ENCODE data around the gene ADCY5.

The ADCY5 gene

DNA sequence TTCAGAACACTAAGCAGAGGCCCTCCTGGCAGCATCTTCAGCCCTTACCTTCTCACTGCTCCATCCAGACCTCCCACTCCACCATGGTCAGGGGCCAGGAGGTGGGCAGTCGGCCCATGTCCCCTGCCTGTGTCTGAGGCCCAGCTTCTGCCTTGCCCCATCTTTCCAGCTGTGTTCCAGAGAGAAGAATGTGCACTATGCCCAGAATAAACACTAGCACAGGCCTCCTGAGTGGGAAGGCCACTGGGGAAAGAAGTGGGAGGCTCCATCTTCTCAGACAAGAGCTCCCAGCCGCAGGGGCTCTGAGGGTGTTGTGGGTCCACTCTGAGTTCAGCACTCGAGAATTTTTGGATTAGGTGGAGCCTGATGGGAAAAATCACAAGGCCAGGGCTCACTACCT is 44.5 kb downstream of the ADCY5 start:
- DNase-seq: no peak

DNA sequence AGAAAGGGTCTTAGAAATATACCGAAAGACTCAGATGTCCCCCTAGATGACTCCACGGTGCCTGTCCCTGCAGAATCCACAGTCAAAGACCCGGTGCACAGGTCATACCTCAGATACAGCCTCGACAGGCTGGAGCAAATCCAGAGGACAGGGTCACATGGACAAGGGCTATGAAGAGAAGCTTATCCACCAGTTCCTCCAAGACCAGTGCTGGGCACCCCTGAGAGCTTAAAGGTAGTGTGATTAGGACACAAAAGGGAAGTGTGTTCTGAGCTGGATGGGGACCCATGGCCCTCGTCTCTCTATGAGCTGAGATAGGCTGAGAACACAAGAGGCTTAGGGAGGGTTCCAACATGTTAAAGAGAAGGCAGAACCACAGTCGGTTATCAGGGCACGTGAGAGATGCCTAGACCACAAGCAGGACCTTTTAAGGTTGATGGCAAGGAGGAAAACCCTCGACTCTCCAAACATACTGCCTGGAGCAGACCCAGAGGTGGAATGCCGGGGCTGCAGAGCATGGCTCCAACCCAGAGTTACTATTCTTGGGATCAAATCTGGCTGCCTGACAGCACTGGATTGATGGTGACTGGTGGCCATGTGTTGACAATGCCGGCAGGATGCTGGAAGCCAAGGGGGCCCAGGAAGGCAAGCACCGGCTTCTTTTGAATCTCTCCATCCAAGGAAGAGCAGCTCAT is 46.9 kb downstream of the ADCY5 start:
- no peak for DNase-seq

DNA sequence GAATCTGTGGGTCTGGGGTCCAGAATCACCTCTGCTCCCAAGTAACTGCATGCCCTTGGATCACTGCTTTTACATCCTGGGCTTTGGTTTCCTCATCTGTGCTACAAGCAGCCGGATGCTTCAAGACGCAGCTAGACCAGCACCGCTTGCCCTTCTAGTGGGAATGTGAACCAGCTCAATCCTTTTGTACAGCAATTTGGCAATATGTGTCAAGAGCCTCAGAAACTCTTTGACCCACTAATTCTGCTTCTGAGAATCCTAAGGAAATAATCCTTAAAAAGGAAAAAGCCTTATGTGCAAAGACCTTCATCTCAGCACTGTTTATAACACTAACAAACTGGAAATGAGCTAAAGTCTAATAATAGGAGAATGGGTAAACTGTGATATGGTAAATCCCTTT is 48.7 kb downstream of the ADCY5 start:
- no peak for DNase-seq

DNA sequence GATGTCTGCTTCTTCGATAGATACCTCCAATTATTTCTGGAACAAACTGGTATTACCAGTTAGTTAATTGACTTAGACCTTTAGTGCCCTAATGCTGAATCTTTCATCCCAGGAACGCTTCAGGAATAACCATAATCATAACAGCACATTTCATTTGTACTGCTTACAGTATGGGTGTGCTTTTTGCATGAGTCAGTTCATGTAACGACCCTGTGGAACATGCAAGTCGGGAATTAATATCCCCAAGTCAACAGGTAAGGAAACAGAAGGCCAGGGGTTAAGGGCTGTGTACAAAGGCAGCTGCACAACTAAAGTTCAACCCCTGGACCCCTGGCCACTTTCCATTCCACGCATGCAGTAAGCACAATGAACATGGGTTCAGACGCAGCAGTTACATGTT is 49.2 kb downstream of the ADCY5 start:
- no peak for DNase-seq

DNA sequence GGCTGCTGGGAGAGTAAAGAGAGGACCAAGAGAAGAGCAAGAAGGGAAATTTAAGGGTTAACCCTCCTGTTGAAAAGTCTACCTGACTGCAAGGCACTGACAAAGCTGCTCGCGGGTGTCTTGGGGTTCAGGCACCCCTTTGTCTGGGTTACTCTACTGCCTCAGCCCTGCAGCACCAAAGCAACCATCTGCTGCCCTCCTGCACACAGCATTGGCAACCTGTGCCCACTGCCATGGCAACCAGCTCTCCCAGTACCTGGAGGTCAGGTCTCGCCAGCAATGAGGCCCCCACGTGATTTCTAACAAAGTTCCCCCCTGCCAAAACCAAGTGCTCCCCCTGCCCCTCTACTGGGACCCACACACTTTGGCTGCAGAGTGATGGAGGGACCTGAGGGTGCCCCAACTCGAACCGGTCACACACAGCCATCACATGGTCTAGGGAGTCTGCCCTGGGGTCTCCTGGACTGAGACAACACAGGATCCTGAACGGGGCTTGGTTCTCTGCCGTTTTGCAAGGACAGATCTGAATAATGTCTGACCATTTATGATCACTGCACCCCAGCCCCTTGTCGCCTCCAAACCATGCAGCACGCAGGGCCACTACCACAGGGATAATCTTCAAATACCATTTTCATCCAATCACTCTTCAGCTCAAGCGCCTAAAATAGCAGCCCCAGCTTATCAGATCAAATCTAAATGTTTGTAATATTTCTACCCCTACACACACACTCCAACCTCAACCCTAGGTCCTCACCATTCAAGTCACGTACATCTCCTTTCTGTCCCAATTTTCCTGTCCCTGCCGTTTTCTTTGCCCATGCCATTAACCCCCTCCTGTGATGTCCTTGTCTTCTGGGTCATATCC is 50.7 kb downstream of the ADCY5 start:
- no peak for DNase-seq

DNA sequence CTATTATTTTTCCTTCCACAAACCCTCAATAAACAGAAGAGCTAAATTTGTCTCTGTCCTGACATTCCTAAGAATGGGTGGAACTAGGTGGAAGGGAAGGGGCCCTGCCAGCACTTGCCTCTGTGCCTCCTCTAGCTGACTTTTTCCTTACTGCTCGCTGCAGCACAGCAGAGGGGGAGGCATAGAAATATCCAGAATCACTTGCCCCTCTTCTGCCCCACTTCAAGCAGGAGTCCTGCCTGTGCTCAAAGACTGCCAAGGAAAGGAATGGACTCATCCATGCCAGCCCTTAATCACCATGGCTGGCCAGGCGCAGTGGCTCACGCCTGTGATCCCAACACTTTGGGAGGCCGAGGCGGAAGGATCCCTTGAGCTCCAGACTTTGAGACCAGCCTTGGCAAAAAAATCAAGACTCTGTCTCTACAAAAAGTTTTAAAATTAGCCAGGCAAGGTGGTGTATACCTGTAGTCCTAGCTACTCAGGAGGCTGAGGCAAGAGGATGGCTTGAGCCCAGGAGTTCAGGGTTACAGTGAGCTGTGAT is 51.8 kb downstream of the ADCY5 start:
- DNase-seq: no peak

DNA sequence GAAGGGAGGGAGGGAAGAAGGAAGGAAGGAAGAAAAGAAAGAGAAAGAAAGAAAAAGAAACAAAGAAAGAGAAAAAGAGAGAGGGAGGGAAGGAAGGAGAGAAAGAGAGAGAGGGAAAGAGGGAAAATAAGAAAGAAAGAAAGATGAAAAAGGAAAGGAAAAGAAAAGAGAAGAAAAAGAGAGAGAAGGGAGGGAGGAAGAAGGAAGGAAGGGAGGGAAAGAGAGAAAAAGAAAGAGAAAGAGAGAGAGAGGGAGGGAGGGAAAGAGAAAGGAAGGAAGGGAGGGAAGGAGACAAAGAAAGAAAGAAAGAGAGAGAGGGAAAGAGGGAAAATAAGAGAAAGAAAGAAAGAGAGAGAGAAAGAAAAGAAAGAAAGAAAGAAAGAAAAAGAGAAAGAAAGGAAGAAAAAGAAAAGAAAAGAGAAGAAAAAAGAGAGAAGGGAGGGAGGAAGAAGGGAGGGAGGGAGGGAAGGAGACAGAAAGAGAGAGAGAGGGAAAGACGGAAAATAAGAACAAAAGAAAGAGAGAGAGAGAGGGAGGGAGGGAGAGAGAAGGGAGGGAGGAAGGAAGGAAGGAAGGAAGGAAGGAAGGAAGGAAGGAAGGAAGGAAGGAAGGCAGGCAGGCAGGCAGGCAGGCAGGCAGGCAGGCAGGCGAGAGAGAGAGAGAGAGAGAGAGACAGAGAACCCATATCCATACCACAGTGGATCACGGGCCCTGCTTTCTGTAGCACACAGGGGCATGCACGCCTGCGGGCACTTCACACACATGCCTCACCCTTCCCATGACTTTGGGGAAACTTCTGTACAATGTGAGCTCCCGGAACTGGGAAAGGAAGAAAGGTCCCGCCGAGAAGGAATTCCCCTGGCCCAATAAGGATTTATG is 52.5 kb downstream of the ADCY5 start:
- no peak for DNase-seq

DNA sequence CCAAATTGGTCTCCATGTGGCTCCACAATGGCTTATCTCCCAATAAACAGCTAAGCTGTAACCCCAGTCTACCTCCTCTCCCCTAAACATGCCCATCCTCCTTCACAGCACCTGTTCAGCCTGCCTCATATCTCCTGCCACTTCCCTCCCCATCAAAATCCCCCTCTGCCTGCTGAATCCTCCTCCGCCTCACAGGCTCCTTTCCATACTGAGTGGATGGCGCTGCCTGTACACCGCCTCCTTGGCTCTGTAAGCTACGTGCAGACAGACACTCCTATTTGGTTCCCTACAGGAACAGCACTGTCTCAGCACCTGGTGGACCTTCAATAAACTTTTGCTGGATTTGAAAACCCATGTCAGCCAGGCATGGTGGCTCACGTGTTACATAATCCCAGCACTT is 53.7 kb downstream of the ADCY5 start:
- no peak for DNase-seq

DNA sequence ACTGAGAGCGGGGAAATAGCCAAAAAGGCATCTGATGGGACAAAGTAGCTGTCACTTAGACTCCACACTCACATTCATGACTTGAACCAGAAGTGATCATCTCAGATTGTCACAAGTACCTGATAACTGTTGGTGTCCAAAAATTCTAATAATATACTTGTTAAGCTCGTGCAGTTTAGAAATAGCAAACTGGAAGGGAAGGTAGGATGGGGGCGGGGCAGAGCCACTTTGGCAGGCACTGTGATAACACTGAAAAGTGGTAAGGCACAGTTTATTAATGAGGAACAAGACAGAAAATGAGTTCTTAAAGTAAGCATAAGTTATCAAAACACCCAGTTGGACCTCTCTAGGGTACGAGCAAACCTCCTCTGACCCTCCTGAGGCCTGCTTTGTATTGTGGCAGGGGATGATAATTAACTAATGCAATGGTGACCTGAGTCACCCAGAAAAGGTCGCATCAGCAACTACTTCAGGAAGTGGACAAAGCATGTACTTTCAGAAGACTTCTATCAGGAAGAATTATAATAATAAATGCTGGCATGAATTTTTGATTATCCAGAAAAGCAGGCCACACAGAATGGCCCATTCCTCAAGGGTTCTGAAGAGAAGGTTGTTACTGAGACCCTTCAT is 54.4 kb downstream of the ADCY5 start:
- no peak for DNase-seq

DNA sequence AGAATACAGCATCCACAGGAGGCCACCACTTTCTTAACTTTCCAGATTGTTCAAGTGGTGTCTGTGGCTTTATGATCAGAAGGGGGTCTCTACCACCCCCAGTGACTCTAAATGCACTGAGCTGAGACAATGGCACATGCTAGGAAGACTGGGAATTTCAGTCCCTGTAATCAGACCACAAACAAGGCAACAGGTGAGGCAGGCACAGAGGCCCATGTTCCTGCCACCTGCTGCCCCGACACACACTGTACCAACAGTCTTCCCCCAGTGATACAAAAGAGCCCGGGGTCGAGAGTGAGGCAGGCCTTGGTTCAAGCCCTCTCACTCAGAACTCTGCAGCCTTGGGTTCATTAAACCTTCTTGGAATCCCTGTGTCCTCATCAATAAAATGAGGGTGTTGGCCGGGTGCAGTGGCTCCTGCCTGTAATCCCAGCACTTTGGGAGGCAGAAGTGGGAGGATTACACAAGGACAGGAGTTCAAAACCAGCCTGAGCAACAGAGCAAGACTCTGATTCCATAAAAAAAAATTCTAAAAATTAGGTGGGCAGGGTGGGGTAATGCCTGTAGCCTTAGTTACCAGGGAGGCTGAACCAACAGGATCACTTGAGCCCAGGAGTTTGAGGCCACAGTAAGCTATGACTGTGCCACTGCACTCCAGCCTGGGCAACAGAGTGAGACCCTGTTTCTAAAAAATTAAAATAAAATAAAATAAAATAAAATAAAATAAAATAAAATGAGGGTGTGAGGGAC is 55.8 kb downstream of the ADCY5 start:
- DNase-seq: peak; percentile 24

DNA sequence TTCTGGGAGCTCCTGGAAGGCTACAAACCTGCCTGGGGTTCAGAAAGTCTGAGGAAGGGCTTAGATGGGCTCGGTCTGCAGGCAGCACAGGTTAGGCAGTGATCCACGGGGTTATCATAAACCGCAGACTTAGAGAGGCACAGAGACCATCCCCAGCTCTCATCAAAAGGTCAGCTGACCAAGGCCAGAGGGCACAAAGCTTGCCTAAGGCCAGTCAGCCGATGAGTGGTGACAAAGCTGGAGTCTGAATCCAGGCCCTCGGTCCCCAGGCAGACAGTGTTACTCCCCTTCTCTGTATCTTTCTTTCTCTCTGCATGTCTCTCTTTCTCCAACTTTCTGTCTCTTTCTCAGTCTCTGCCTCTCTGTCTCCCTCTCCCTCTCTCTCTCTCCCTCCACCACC is 56.5 kb downstream of the ADCY5 start:
- no peak for DNase-seq

DNA sequence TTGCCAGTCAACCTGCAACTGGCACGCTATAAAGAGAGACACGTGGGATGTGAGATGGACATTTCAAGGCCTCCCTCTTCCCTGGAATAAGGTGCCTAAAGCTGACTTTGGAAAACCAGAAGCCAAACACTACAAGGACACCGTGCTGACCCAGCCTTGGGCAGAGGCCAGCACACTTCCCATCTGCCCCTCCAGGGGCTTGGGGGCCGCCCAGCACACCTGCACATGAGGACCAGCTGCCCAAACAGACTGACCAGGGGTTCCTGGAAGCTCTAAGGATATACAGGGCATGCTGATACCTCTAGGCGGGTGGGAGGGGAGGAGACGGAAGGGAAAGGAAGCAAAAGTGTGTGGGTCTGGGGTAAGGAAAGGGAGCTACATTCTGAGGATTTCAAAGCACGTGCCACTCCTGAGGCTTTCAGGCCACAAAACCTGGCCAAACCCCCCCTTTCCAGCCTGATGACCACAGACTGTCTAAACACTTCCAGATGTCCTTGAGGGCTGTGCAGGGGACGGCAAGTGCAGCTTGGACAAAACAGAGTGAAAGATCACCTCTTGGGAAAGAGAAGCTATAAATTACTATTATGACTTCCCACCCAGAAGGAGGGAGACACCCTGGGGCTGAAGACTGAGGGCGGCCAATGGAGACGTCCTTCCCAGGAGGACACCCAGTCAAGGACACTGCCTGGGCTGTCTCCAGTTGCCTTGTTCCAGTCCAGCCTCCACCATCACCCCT is 57.9 kb downstream of the ADCY5 start:
- DNase-seq: peak; percentile 37

DNA sequence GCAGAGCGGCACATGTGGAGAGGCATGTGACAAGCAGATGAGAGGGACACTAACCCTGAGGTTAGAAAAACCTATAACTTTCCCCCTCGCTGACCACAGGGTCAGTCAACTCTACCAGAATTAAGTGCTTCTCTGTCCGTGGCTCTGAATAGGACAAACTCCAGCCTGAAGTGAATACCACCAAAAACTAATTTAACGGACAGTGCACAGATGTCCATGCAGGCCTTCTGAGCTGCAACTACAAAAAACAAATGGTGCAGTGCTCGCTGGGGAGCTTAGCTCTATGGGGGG is 59.3 kb downstream of the ADCY5 start:
- DNase-seq: no peak

DNA sequence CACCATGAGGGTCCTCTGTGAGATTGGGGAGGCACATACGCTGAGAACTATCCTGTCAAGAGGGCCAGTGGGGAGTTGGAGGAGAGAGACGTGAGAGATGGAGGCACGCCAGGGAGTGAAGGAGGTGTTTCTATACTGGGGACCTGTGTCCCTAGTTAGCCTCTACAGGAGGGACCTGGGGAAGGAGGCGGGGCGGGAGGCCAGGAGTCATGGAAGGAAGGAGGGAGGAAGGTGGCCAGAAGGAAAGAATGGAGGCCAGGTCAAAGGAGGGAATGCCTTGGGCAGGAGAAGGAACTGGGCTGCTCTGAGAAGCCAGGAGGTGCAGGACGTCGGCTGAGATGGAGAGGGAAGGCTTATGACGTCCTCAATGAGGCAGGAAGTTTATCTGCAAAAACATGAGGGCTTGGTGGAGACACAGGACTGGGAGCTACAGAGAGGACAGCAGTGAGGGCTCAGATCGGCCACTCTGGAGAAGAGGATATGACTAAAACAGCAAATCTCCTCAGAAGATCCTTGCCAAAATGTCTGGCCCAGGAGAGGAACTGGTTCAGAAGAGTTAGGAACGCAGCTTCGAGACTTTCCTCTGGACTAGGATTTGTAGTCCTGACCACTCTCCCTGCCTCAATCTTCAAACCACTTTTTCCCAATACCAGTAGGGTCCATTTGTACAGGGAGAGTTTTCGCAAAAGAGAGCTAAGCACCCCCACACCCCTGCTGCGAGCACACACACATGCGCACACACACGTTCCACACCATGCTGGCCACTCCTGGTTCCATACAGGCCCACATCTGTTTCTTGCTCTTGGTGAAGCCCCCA is 59.9 kb downstream of the ADCY5 start:
- no peak for DNase-seq

DNA sequence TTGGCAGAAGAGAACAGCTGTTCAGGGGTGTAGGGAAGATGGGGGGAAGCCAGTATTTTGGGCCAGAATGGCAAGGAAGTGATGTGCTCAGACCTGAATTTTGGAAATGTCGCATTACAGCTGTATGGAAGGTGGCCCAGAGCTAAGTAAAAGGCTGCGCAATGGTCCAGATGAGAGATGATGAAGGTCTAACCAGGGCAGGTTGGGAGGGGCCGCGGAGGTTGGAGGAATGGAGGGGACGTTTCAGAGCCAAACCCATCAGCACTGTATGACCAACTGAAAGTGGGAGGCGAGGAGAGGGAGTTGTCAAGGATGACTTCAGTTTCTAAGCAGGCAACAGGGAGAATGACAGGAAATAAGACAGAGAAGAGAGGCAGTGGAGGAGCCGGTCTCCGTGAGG is 60.8 kb downstream of the ADCY5 start:
- DNase-seq: no peak

DNA sequence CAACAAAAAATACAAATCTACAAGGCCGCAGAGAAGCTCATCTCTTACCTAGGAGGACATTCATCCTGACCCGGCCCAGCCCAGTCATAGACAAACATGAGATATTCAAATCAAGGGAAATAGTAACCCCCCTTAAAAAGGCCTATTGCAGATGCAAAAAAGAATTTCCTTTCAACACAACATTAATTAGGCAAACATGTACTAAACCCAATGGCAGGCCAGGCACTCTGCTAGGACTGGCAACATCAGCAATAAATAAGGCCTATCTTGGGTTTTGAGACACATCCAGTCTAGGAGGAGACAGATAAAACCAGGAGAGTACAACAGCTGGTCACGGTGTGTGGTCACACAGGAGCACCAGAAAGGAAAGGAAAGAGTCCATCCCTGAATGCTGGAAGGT is 61.4 kb downstream of the ADCY5 start:
- no peak for DNase-seq

DNA sequence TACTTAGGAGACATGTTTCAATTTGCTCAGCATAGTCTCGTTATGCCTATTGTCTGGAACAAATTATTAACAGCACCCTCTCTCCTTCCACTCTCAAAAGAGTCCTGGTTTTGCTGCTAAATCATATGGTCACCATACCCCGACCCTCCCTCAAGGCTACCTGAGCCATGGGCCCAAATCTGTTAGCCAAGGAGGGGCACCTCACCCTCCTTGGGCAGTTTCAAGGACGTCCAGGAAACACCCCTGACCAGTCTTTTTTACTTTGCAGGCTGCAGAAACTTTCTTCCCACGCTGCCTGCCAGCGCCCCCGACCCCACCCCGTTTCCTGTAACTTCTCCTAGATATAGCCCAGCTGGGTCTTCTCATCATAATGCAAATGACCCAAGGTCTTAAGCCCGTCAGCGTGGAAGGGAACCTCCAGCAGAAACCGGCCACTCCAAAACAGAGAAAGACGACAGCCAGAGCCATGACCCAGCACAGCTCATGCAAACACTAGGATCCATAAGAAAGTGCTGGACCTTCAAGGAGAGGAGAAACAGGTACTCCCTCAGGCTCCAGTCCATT is 62.3 kb downstream of the ADCY5 start:
- DNase-seq: no peak

DNA sequence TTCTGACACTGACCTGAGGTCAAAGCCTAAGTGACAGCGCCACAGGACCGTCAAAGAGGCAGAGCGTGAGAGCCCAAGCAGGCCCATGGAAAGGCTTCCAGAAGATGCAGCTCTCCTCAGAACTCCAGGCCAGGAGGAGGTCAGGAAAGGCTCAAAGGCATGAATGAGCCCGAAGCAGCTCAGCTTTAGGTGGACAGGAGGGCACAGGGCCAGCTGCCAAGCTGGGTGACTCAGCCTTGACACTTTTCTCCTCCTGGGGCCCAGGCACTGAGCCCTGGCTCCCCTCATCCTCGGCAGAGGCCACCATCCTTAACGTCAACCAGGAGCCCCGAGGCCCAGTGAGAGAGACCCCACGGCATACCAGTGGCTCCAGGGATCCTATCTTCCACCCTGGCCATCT is 62.9 kb downstream of the ADCY5 start:
- peak; percentile 7 for DNase-seq

DNA sequence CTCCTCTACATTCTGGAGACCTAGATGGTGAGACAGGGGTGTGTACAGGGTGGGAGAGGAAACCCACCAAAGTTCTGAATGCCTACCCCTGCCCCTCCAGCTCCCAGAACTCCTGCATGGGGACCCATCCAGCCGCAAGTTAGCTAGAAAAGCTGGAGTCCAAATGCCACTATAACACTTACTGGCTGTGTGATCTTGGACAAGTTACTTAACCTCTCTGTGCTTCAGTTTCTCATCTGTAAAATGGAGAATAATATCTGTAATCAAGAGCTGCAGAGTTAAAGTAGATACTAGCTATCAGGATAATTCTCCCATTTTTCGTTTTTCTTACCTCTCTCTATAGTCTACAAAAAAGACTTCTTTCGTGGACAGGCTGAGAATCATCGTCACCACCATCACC is 63.4 kb downstream of the ADCY5 start:
- DNase-seq: no peak

DNA sequence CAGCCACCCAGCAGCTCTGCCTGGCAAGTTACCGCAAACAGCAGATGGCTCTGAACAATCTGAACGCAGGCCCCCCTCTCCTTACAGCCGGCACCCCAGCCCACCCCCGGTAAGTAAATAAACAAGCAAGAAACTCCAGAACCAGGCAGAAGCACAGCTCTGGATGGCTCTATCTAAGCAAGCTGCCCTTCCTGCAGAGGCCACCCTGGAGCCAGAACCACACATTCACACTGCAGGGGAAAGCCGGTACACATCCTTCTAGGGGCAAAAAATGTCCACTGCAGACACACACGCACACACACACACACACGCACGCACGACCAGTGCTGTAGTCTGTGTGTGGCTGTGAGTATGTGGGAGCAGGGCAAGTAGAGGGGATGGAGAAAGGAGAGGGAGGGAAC is 63.9 kb downstream of the ADCY5 start:
- peak; percentile 14 for DNase-seq
